ENCODE results near the gene TMOD3. TPM values are rescaled to one million over a fixed set of nuclear protein-coding genes. Genes with fewer than 3 reads are reported as not detected.
"Not testable (repeated sequence)": the region's sequence is repeated elsewhere in the genome, so short reads cannot be mapped to it uniquely, and the experiment has no call there.

TMOD3 gene
- total RNA-seq, 2 donors from 2014 or later, result 63.5 to 72.2 TPM

GRCh38 chr15:51885758-51886157, 56.3 kb downstream of the TMOD3 start:
- intact Hi-C loops (cut with DNase I, micrococcal nuclease); DNase-seq; ATAC-seq: not testable (repeated sequence)

- intact Hi-C loops (cut with DNase I, micrococcal nuclease), result no loop called here
- no peak for ATAC-seq
- no peak for DNase-seq
Observed at GRCh38 chr15:51887887-51888592, 58.6 kb downstream of the TMOD3 start.

- DNase-seq, result no peak
- intact Hi-C loops (cut with DNase I, micrococcal nuclease), result no loop called here
- ATAC-seq, result peak; percentile 42
Observed at GRCh38 chr15:51888593-51889195, 59.2 kb downstream of the TMOD3 start.

GRCh38 chr15:51889486-51889885, 60.0 kb downstream of the TMOD3 start:
- ATAC-seq, result no peak
- intact Hi-C loops (cut with DNase I, micrococcal nuclease), result no loop called here
- no peak for DNase-seq

GRCh38 chr15:51904421-51904820, 75.0 kb downstream of the TMOD3 start:
- no peak for ATAC-seq
- intact Hi-C loops (cut with DNase I, micrococcal nuclease), result no loop called here
- no peak for DNase-seq

- intact Hi-C loops (cut with DNase I, micrococcal nuclease), result no loop called here
- no peak for ATAC-seq
Observed at GRCh38 chr15:51904931-51905330, 75.5 kb downstream of the TMOD3 start.

GRCh38 chr15:51907136-51907862, 77.8 kb downstream of the TMOD3 start:
- DNase-seq (peak in 1 of 2 donors; percentile 31), ATAC-seq (peak; percentile 93)
- intact Hi-C loops (cut with DNase I, micrococcal nuclease), result no loop called here

More at GRCh38 chr15:51904931-51905330, 75.5 kb downstream of the TMOD3 start:
- DNase-seq, result no peak

- no peak for ATAC-seq
Observed at GRCh38 chr15:51908316-51908715, 78.9 kb downstream of the TMOD3 start.

GRCh38 chr15:51909584-51909983, 80.1 kb downstream of the TMOD3 start:
- ATAC-seq (no peak), DNase-seq (no peak)
- intact Hi-C loops (cut with DNase I, micrococcal nuclease), result no loop called here

More at GRCh38 chr15:51908316-51908715, 78.9 kb downstream of the TMOD3 start:
- intact Hi-C loops (cut with DNase I, micrococcal nuclease), result no loop called here
- no peak for DNase-seq

GRCh38 chr15:51912528-51912927, 83.1 kb downstream of the TMOD3 start:
- DNase-seq, result no peak
- ATAC-seq, result no peak
- intact Hi-C loops (cut with DNase I, micrococcal nuclease), result no loop called here

GRCh38 chr15:51917493-51917892, 88.0 kb downstream of the TMOD3 start:
- peak; percentile 66 for ATAC-seq
- intact Hi-C loops (cut with DNase I, micrococcal nuclease), result no loop called here
- no peak for DNase-seq

- ATAC-seq, result peak; percentile 59
- no peak for DNase-seq
- intact Hi-C loops (cut with DNase I, micrococcal nuclease), result no loop called here
Observed at GRCh38 chr15:51924156-51925068, 95.0 kb downstream of the TMOD3 start.

- intact Hi-C loops (cut with DNase I, micrococcal nuclease), result no loop called here
- DNase-seq (no peak), ATAC-seq (no peak)
Observed at GRCh38 chr15:51926809-51927208, 97.4 kb downstream of the TMOD3 start.

- intact Hi-C loops (cut with DNase I, micrococcal nuclease), result no loop called here
- no peak for DNase-seq
- no peak for ATAC-seq
Observed at GRCh38 chr15:51931016-51931415, 101.6 kb downstream of the TMOD3 start.

GRCh38 chr15:51931638-51932037, 102.2 kb downstream of the TMOD3 start:
- intact Hi-C loops (cut with DNase I, micrococcal nuclease), result no loop called here
- no peak for ATAC-seq
- no peak for DNase-seq

- ATAC-seq (no peak), DNase-seq (no peak)
- intact Hi-C loops (cut with DNase I, micrococcal nuclease), result no loop called here
Observed at GRCh38 chr15:51932161-51932560, 102.7 kb downstream of the TMOD3 start.

- intact Hi-C loops (cut with DNase I, micrococcal nuclease), result no loop called here
- ATAC-seq, result no peak
- no peak for DNase-seq
Observed at GRCh38 chr15:51935466-51936104, 106.1 kb downstream of the TMOD3 start.

- no peak for ATAC-seq
- no peak for DNase-seq
- intact Hi-C loops (cut with DNase I, micrococcal nuclease), result no loop called here
Observed at GRCh38 chr15:51936105-51936478, 106.6 kb downstream of the TMOD3 start.

- no peak for DNase-seq
- intact Hi-C loops (cut with DNase I, micrococcal nuclease), result no loop called here
- peak; percentile 58 for ATAC-seq
Observed at GRCh38 chr15:51938286-51938685, 108.8 kb downstream of the TMOD3 start.

Measured in left colon (tissue), 2 donors.